BLaER1 (cell line): ENCODE results near the gene DCHS2.

Experiments
- H3K27ac ChIP-seq: shearing (Covaris generic); formaldehyde crosslinking; 2 replicates; pipeline ENCODE4 v1.8.1; 2022
- H3K27me3 ChIP-seq: shearing (Covaris generic); formaldehyde crosslinking; 2 replicates; pipeline ENCODE4 v1.8.1; 2022
- H3K36me3 ChIP-seq: shearing (Covaris generic); formaldehyde crosslinking; 2 replicates; pipeline ENCODE4 v1.8.1; 2022
- H3K4me1 ChIP-seq: shearing (Covaris generic); formaldehyde crosslinking; 2 replicates; pipeline ENCODE4 v1.8.1; 2022
- H3K4me2 ChIP-seq: shearing (Covaris generic); formaldehyde crosslinking; 2 replicates; pipeline ENCODE4 v1.8.1; 2022
- H3K4me3 ChIP-seq: shearing (Covaris generic); formaldehyde crosslinking; 2 replicates; pipeline ENCODE4 v1.8.1; 2022
- H3K9ac ChIP-seq: shearing (Covaris generic); formaldehyde crosslinking; 2 replicates; pipeline ENCODE4 v1.8.1; 2022
- H3K9me3 ChIP-seq: shearing (Covaris generic); formaldehyde crosslinking; 2 replicates; pipeline ENCODE4 v1.8.1; 2022
- H4K20me1 ChIP-seq: shearing (Covaris generic); formaldehyde crosslinking; 2 replicates; pipeline ENCODE4 v1.8.1; 2022
- Cebpa-rat ChIP-seq: shearing (Covaris generic); IDR thresholded peaks from 2 replicates; pipeline ENCODE4 v1.8.1; 2022

Gene DCHS2

DNA sequence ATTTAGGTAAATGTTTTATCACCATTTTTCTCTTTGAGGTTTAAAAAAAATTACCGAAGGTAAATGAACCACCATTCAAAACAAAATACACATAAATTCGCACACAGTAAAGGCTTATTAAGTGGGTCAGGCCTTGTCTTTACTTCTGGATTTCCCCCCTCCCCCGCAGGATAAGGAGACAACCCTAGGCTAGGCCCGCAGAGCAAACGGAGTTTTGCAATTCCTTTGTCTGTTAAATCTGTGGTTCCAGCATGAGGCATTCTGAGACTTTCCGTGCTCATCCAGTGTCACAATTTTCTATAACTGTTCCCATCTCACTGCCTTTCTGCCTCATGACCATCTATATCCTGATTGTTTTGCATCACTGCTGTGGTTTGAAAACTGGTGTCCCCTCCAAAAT is 307.4 kb downstream of the DCHS2 start:
- no peaks in the 10 kb centered on the region for H3K27me3 ChIP-seq
- no peak overlapping the region for H3K9ac ChIP-seq
- no peaks in the 10 kb centered on the region for H3K36me3 ChIP-seq
- no peaks in the 10 kb centered on the region for H4K20me1 ChIP-seq
- H3K27ac ChIP-seq: no peak overlapping the region
- no peaks in the 10 kb centered on the region for H3K4me1 ChIP-seq
- TF ChIP-seq Cebpa-rat: no peak
- H3K4me2 ChIP-seq: no peak overlapping the region
- no peak overlapping the region for H3K4me3 ChIP-seq
- H3K9me3 ChIP-seq: no peaks in the 10 kb centered on the region

DNA sequence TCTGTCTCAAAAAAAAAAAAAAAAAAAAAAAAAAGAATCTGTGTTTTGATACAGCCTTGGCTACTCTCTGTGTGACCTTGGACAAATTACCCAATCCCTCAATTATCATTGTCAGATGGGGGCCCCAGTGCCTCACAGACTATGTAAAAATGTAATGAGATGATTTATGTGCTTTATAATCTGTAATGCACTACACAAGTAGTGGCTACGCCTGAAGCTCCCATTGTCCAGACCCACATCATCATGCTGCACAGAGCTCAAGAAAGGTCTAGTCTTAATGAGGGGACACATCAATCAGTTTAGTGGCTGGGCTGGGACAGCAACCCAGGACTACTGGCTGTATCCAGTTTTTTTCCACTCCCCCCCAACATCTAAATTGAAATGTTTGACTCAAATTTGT is 308.3 kb downstream of the DCHS2 start:
- TF ChIP-seq Cebpa-rat: no peak
- H3K27me3 ChIP-seq: no peaks in the 10 kb centered on the region
- H3K4me3 ChIP-seq: no peak overlapping the region

More for the DNA sequence above, 308.3 kb downstream of the DCHS2 start:
- H3K9ac ChIP-seq: no peak overlapping the region
- no peaks in the 10 kb centered on the region for H3K4me1 ChIP-seq
- no peak overlapping the region for H3K27ac ChIP-seq
- no peaks in the 10 kb centered on the region for H3K36me3 ChIP-seq
- H3K9me3 ChIP-seq: no peaks in the 10 kb centered on the region
- H4K20me1 ChIP-seq: no peaks in the 10 kb centered on the region
- no peak overlapping the region for H3K4me2 ChIP-seq
